WTC11 (cell line): Measurements from ENCODE around the gene EPHA1.

Experiments used
- ARID4B ChIP-seq: sonication (generic); formaldehyde crosslinking; IDR thresholded peaks from 2 replicates; pipeline ENCODE4 v1.8.0; 2023; ENCODE audit warnings: missing genetic modification reagents, mild to moderate bottlenecking, borderline replicate concordance
- CTCF ChIP-seq: fragments of 200-600 bp; IDR thresholded peaks from 2 replicates; pipeline ENCODE4 v1.8.0; 2022; ENCODE audit warnings: antibody characterized with exemption
- ESRRA ChIP-seq: sonication (generic); formaldehyde crosslinking; IDR thresholded peaks from 2 replicates; pipeline ENCODE4 v1.8.1; 2022; ENCODE audit warnings: mild to moderate bottlenecking, missing genetic modification reagents, borderline replicate concordance
- MAX ChIP-seq: sonication (generic); formaldehyde crosslinking; IDR thresholded peaks from 2 replicates; pipeline ENCODE4 v1.8.0; 2022; ENCODE audit warnings: mild to moderate bottlenecking, missing genetic modification reagents
- NR3C1 ChIP-seq: sonication (generic); formaldehyde crosslinking; conservative IDR thresholded peaks from 2 replicates; pipeline ENCODE4 v1.8.1; 2023; ENCODE audit warnings: low read depth, mild to moderate bottlenecking, missing genetic modification reagents
- PRDM15 ChIP-seq: sonication (generic); formaldehyde crosslinking; IDR thresholded peaks from 2 replicates; pipeline ENCODE4 v1.8.0; 2022; ENCODE audit warnings: missing genetic modification reagents
- ZNF219 ChIP-seq: sonication (generic); formaldehyde crosslinking; IDR thresholded peaks from 2 replicates; pipeline ENCODE4 v1.8.0; 2023; ENCODE audit warnings: missing genetic modification reagents, mild to moderate bottlenecking, borderline replicate concordance

GRCh38 chr7:143379611-143380259 is 28.9 kb downstream of the EPHA1 start:
- TF ChIP-seq CTCF (no peak), ARID4B (CRISPR knock-in tag) (no peak), NR3C1 (no peak), ZNF219 (no peak), ESRRA (CRISPR knock-in tag) (no peak), MAX (CRISPR knock-in tag) (no peak; the same call in 1 of the 2 replicates), PRDM15 (no peak)
